GM13977 (cell line): ENCODE data around the gene SLC38A5.

Experiments
- DNase-seq: peaks from one replicate; pipeline ENCODE4 v3.0.0; 2012; ENCODE audit warnings: low spot score
- in situ Hi-C: fragments of 300-500 bp; cut with MboI; formaldehyde crosslinking; loops from one replicate; pipeline ENCODE4 v1.12.0; 2022; ENCODE audit warnings: low sequenced_read_pairs, low pct_unique_long_range_greater_than_20kb, mixed read lengths, inconsistent platforms; ENCODE audit not compliant: unreplicated experiment
- TF ChIP-seq, protein P1 (sequence below): IDR thresholded peaks from 2 replicates; pipeline ENCODE4 v1.5.1; 2012; ENCODE audit warnings: mild to moderate bottlenecking, control low read depth; ENCODE audit not compliant: insufficient read depth; ENCODE audit errors: extremely low read depth, missing control alignments

SLC38A5 gene

DNA sequence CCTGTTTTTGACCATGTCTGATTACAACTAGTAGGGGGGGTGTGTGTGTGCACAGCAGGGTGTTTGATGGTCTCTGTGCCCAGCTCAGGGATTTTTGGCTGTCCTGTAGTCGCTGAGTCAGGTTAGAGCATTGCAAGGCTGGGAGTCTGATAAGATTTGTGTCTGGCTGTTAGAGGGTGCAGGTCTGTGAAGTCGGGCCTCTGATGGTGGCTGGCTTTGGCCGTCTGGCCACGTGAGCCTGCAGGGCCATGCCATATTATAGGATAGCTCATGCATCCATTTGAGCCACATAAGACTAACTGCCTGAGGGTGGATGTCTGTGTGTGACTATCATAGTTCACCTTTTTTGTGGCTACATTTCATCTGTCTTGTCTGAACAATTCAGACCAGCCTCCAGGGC lies 43.6 kb upstream of the SLC38A5 start:
- DNase-seq, result no peak
- in situ Hi-C loops, result no loop called here
- TF ChIP-seq, protein P1, sequence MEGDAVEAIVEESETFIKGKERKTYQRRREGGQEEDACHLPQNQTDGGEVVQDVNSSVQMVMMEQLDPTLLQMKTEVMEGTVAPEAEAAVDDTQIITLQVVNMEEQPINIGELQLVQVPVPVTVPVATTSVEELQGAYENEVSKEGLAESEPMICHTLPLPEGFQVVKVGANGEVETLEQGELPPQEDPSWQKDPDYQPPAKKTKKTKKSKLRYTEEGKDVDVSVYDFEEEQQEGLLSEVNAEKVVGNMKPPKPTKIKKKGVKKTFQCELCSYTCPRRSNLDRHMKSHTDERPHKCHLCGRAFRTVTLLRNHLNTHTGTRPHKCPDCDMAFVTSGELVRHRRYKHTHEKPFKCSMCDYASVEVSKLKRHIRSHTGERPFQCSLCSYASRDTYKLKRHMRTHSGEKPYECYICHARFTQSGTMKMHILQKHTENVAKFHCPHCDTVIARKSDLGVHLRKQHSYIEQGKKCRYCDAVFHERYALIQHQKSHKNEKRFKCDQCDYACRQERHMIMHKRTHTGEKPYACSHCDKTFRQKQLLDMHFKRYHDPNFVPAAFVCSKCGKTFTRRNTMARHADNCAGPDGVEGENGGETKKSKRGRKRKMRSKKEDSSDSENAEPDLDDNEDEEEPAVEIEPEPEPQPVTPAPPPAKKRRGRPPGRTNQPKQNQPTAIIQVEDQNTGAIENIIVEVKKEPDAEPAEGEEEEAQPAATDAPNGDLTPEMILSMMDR, result no peak

DNA sequence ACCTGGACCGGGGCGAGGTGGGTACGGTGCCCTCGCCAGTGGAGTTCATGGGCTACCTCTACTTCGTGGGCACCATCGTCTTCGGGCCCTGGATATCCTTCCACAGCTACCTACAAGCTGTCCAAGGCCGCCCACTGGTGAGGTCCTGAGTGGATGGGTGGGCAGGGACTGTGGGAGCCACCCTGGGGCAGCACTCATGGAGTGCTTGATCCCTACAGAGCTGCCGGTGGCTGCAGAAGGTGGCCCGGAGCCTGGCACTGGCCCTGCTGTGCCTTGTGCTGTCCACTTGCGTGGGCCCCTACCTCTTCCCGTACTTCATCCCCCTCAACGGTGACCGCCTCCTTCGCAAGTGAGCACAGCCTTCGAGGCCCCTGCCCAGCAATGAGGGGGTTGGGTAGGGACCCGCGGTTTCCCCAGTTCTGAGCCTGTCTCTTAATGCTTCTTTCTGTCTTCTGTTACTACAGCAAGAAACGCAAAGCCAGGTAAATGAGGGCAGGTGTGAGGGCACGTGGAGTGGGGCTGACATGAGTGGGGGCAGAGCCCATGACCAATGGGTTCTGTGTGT lies 42.4 kb upstream of the SLC38A5 start:
- DNase-seq, result no peak
- TF ChIP-seq, protein P1, result no peak
- in situ Hi-C loops, result no loop called here

DNA sequence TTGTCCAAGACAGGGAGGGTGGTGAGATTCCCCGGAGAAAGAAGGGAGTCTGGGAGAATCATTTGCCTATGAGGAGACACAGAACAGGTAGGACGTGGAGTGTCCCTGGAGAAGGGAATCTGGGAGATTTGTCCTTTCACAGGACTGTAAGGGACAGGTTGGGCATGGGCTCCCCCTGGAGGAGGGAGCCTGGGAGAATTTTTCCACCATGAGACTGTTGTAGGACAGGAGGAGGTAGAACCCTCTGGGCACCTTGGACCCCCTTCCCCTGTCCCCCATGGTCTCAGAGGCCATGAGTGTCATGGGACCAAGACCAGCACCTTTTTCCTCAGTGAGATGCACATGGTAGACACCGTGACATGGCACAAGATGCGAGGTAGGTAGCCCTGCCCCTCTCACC lies 41.5 kb upstream of the SLC38A5 start:
- TF ChIP-seq, protein P1, result peak; percentile 37
- DNase-seq, result no peak
- in situ Hi-C loops, result no loop called here

DNA sequence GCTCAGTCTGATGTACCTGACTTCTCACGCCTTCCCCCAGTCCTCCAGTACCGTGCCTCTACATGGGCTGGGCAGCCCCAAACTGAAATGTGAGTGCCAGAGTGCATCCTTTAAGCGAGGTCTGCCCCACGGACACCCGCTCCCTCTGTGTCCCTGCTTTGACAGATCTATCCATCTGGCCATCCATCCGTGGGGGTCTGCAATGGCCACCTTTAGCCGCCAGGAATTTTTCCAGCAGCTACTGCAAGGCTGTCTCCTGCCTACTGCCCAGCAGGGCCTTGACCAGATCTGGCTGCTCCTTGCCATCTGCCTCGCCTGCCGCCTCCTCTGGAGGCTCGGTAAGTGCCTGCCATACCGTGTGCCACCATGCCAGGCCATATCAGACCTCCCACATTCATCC lies 39.6 kb upstream of the SLC38A5 start:
- TF ChIP-seq, protein P1, result no peak
- DNase-seq, result no peak
- in situ Hi-C loops, result no loop called here

DNA sequence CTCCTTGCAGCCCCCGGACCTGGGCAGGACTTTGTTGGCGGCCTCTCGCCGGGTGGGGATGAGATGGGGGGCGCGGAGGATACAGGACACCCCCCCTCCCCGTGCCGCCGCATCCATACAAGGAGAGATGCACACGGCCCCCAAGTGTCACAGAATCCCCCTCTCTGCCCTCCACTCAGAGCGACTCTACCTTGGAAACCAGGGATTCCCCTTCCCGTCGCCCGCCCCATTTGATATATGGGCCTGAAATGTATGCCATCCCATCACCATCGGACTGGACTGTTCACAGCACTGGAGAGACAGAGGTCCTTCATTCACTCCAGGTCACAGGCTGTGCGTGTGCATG lies 39.2 kb upstream of the SLC38A5 start:
- DNase-seq, result no peak
- in situ Hi-C loops, result no loop called here
- TF ChIP-seq, protein P1, result no peak

DNA sequence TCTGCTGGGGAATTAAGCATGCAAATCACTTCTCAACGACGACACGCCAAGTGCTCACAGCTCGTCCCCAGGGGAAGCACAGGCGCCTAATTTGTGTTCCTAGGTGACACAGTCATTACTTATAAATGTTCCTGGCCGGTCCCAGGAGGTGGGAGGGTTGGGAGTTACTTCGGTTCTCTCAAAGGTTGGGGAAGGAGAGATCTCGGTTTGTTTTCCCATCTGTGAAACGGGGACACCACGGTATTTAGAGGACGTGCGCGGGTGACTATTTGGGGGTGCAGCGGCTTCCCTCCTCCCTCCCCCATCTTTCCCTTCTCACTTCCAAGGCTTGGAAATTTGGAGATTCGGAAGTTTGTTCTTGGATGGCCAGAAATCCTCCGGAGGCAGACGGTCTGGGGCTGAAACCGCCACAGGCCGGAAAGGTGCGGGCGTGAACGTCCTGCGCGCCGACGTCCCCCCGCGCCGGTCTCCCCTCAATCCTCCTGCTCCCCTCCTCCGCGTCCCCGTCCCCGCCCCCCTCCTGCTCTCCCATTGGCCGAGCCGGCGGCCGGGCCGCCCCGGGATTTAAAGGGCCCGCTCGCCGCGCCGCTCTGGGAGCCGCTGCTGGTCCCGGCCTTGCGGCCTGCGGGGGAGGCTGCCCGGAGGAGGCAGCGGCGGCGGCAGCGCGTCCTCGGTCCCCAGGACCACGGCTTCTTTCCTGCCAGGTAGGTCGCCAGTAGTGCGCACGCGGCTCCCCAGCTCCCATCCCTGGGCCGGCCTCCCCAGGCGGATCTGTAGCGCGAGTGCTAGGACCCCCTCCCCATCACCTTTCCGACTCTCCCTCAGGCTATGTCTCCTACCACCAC lies 38.6 kb upstream of the SLC38A5 start, which contains the start of gene PORCN:
PORCN (plus strand) TSS at position 593 of the 845 bp plus-strand sequence. CDS start 829 bp downstream, outside the sequence.
- in situ Hi-C loops, result no loop called here
- TF ChIP-seq, protein P1, result no peak
- DNase-seq, result peak; percentile 92
